ENCODE data around the gene ADISSP. TPM values are rescaled to one million over a fixed set of nuclear protein-coding genes. Genes with fewer than 3 reads are reported as not detected.

ADISSP gene
- total and polyA plus RNA-seq, 9 of the 15 experiments (the other 6 are each of a cell fraction or from before 2014, with no cell fraction given), result 1.4 to 70.6 (median 23.4) TPM

DNA sequence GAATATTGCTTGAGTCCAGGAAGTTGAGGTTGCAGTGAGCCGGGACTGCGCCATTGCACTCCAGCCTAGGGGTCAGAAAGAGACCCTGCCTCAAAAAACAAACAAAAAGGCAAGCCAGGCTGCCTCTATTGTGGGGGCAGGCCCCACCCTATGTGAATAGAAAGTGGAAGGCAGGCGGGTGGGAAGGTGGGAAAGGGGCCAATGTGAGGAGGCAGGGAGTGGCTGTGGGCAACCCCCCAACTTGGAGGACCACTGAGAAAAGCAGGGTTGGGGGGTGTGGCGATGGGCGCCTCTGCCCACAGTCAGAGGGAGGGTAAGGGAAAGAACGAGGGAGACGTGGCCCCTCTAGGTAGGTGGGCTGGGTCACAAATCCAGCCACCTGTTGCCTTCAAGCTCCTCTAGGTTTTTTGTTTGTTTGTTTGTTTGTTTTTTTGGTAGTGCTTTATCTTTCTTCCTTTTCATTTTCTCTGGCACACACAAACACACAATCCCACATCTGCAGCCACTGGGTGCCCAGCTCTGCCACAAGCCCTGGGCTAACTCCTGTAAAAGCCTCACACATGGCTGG is 47.5 kb upstream of the ADISSP start:
- CTCF ChIA-PET (ENCODE audit: low intra/inter-chr PET ratio), result no interaction called here
- FAIRE-seq, result no peak
- peak in 1 of 4 experiments; percentile 1 for DNase-seq (ENCODE audit: extremely low read depth in 1 of 4, low spot score in 3 of 4)
- ATAC-seq, result no peak
- Histone ChIP-seq H3K4me3 (no peak overlapping the region), H3K9me1 (ENCODE audit: control insufficient read depth, insufficient read depth, low read length) (no peaks in the 10 kb centered on the region), H3K36me3 (ENCODE audit: control insufficient read depth, insufficient read depth, low read length) (no peaks in the 10 kb centered on the region), H3K79me2 (ENCODE audit: control insufficient read depth, insufficient read depth, low read length) (no peaks in the 10 kb centered on the region), H3K9me3 (replicated peaks; ENCODE audit: control insufficient read depth, insufficient read depth, low read depth, low read length) (no peaks in the 10 kb centered on the region), H2AFZ (ENCODE audit: low read depth, low read length) (no peak overlapping the region), H3K27me3 (ENCODE audit: control insufficient read depth in 2 of 2, insufficient read depth in 2 of 2, low read length in 2 of 2) (no peaks in the 10 kb centered on the region), H3K4me1 (replicated peaks in 1 of 2; ENCODE audit: control insufficient read depth in 2 of 2, insufficient read depth in 2 of 2, low read length in 2 of 2) (peaks cover 27 to 28% of the 10 kb centered on the region in 2 experiments), H3K27ac (ENCODE audit: extremely low read depth, low read depth, low read length) (no peak overlapping the region), H4K20me1 (replicated peaks; ENCODE audit: control insufficient read depth, insufficient read depth, low read length) (no peaks in the 10 kb centered on the region), H3K9ac (ENCODE audit: insufficient read depth in 1 of 2, low read depth in 2 of 2, low read length in 2 of 2) (no peak overlapping the region), H3K4me2 (ENCODE audit: insufficient read depth, low read length) (no peak overlapping the region)
- WGBS (ENCODE audit: insufficient coverage, low coverage, missing lambda C conversion rate), result 68% methylated on average over 6 of the region's 7 CpGs
- intact Hi-C loops (cut with micrococcal nuclease) (no loop called here), in situ Hi-C loops (cut with MboI) (no loop called here)
- BruUV-seq (replicated peaks), result no TSS peak
- POLR2A ChIA-PET, result interaction anchor here (0.6 to 0.7 kb wide), 2 partner anchors 40 to 52 kb away, joined by 3 read pairs; no protein-coding TSS in a partner anchor
- TF ChIP-seq TOE1 (IDR thresholded peaks at IDR 0.05; ENCODE audit: borderline replicate concordance) (no peak), TOE1 (CRISPR knock-in tag; IDR thresholded peaks at IDR 0.05; ENCODE audit: borderline replicate concordance, low read depth) (no peak), PRDM10 (IDR thresholded peaks at IDR 0.05; ENCODE audit: partially characterized antibody) (peak; percentile 69), MAFG (tag; conservative IDR thresholded peaks at IDR 0.05) (no peak), SRF (CRISPR knock-in tag; IDR thresholded peaks at IDR 0.05) (no peak), ETS2 (tag; IDR thresholded peaks at IDR 0.05; ENCODE audit: borderline replicate concordance, poor library complexity, severe bottlenecking) (no peak)

Measured in K562 (cell line).